ENCODE results near the gene CDA.

DNA sequence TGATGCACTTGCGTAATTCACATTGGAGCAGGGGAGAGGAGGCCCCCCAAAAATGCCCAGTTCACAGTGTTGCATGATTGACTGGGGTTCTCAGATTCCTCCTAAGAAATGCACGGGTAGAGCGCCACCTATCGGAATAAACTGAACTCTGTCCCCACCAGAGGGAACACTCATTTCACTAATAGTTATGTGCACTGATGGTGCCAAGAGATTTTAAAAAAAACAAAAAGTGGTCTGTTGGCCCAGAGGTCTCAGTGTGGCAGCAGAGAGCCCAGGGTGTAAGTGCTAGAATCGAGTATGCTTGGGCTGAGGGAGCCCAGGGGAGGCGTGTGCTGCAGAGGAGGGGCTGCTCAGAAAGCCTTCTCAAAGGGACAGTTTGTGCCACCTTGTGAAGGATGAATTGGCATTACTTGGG is 51.3 kb downstream of the CDA start:
- TF ChIP-seq, protein P1, sequence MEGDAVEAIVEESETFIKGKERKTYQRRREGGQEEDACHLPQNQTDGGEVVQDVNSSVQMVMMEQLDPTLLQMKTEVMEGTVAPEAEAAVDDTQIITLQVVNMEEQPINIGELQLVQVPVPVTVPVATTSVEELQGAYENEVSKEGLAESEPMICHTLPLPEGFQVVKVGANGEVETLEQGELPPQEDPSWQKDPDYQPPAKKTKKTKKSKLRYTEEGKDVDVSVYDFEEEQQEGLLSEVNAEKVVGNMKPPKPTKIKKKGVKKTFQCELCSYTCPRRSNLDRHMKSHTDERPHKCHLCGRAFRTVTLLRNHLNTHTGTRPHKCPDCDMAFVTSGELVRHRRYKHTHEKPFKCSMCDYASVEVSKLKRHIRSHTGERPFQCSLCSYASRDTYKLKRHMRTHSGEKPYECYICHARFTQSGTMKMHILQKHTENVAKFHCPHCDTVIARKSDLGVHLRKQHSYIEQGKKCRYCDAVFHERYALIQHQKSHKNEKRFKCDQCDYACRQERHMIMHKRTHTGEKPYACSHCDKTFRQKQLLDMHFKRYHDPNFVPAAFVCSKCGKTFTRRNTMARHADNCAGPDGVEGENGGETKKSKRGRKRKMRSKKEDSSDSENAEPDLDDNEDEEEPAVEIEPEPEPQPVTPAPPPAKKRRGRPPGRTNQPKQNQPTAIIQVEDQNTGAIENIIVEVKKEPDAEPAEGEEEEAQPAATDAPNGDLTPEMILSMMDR (IDR thresholded peaks at IDR 0.05): peak; percentile 84
- TF ChIP-seq POLR2AphosphoS5 (IDR thresholded peaks at IDR 0.05; ENCODE audit: low read depth, low read length) (no peak), EP300 (IDR thresholded peaks at IDR 0.05; ENCODE audit: borderline replicate concordance in 1 of 2, low read depth in 1 of 2, low read length in 1 of 2) (no peak), MXI1 (IDR thresholded peaks at IDR 0.05; ENCODE audit: low read depth, low read length) (no peak), SMC3 (IDR thresholded peaks at IDR 0.05; ENCODE audit: low read depth, low read length) (peak; percentile 81), TAF1 (IDR thresholded peaks at IDR 0.05; ENCODE audit: borderline replicate concordance, low read depth, low read length) (no peak), RAD21 (IDR thresholded peaks at IDR 0.05; ENCODE audit: low read length) (peak; percentile 82)
- TF ChIP-seq, protein P2, sequence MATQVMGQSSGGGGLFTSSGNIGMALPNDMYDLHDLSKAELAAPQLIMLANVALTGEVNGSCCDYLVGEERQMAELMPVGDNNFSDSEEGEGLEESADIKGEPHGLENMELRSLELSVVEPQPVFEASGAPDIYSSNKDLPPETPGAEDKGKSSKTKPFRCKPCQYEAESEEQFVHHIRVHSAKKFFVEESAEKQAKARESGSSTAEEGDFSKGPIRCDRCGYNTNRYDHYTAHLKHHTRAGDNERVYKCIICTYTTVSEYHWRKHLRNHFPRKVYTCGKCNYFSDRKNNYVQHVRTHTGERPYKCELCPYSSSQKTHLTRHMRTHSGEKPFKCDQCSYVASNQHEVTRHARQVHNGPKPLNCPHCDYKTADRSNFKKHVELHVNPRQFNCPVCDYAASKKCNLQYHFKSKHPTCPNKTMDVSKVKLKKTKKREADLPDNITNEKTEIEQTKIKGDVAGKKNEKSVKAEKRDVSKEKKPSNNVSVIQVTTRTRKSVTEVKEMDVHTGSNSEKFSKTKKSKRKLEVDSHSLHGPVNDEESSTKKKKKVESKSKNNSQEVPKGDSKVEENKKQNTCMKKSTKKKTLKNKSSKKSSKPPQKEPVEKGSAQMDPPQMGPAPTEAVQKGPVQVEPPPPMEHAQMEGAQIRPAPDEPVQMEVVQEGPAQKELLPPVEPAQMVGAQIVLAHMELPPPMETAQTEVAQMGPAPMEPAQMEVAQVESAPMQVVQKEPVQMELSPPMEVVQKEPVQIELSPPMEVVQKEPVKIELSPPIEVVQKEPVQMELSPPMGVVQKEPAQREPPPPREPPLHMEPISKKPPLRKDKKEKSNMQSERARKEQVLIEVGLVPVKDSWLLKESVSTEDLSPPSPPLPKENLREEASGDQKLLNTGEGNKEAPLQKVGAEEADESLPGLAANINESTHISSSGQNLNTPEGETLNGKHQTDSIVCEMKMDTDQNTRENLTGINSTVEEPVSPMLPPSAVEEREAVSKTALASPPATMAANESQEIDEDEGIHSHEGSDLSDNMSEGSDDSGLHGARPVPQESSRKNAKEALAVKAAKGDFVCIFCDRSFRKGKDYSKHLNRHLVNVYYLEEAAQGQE (IDR thresholded peaks at IDR 0.05; ENCODE audit: low read depth, low read length): no peak
- TF ChIP-seq, protein P3, sequence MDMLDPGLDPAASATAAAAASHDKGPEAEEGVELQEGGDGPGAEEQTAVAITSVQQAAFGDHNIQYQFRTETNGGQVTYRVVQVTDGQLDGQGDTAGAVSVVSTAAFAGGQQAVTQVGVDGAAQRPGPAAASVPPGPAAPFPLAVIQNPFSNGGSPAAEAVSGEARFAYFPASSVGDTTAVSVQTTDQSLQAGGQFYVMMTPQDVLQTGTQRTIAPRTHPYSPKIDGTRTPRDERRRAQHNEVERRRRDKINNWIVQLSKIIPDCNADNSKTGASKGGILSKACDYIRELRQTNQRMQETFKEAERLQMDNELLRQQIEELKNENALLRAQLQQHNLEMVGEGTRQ (IDR thresholded peaks at IDR 0.05; ENCODE audit: borderline replicate concordance, low read depth, low read length): no peak
